ENCODE measurements around the gene LAMTOR2.

LAMTOR2 gene

GRCh38 chr1:156076609-156077429, 22.2 kb downstream of the LAMTOR2 start:
- DNase-seq (ENCODE audit: low read depth), result no peak

- DNase-seq (ENCODE audit: low read depth), result no peak
These were observed 22.8 kb downstream of the LAMTOR2 start for GRCh38 chr1:156077430-156077760.

- no peak for DNase-seq (ENCODE audit: low read depth)
These were observed 24.1 kb downstream of the LAMTOR2 start for GRCh38 chr1:156078728-156079127.

- no peak for DNase-seq (ENCODE audit: low read depth)
These were observed 25.2 kb downstream of the LAMTOR2 start for GRCh38 chr1:156079762-156080161.

GRCh38 chr1:156080241-156080862, 25.8 kb downstream of the LAMTOR2 start:
- no peak for DNase-seq (ENCODE audit: low read depth)

GRCh38 chr1:156080863-156081179, 26.2 kb downstream of the LAMTOR2 start:
- DNase-seq (ENCODE audit: low read depth), result no peak

- no peak for DNase-seq (ENCODE audit: low read depth)
These were observed 26.8 kb downstream of the LAMTOR2 start for GRCh38 chr1:156081180-156081916.

GRCh38 chr1:156081917-156082308, 27.3 kb downstream of the LAMTOR2 start:
- DNase-seq (ENCODE audit: low read depth), result no peak

- no peak for DNase-seq (ENCODE audit: low read depth)
These were observed 27.9 kb downstream of the LAMTOR2 start, which contains the start of gene MEX3A for GRCh38 chr1:156082309-156083091. MEX3A (minus strand) TSS chr1:156082465; CDS start chr1:156081998, 467 bp downstream.

- no peak for DNase-seq (ENCODE audit: low read depth)
These were observed 29.5 kb downstream of the LAMTOR2 start for GRCh38 chr1:156083800-156084790.

- no peak for DNase-seq (ENCODE audit: low read depth)
These were observed 31.7 kb downstream of the LAMTOR2 start for GRCh38 chr1:156086256-156086662.

GRCh38 chr1:156089704-156090103, 35.1 kb downstream of the LAMTOR2 start:
- DNase-seq (ENCODE audit: low read depth), result no peak

- no peak for DNase-seq (ENCODE audit: low read depth)
These were observed 35.7 kb downstream of the LAMTOR2 start for GRCh38 chr1:156090138-156090839.

- peak; percentile 40 for DNase-seq (ENCODE audit: low read depth)
These were observed 36.2 kb downstream of the LAMTOR2 start for GRCh38 chr1:156090840-156091188.

GRCh38 chr1:156091610-156092009, 37.0 kb downstream of the LAMTOR2 start:
- no peak for DNase-seq (ENCODE audit: low read depth)

- no peak for DNase-seq (ENCODE audit: low read depth)
These were observed 41.4 kb downstream of the LAMTOR2 start for GRCh38 chr1:156095906-156096508.

- DNase-seq (ENCODE audit: low read depth), result peak; percentile 52
These were observed 42.2 kb downstream of the LAMTOR2 start for GRCh38 chr1:156096640-156097391.

GRCh38 chr1:156097499-156098178, 43.1 kb downstream of the LAMTOR2 start:
- DNase-seq (ENCODE audit: low read depth), result no peak

GRCh38 chr1:156098784-156099183, 44.2 kb downstream of the LAMTOR2 start:
- DNase-seq (ENCODE audit: low read depth), result no peak

Data from HS-5 (cell line).